Measurements from ENCODE around the gene ASPDH. TPM values are rescaled to one million over a fixed set of nuclear protein-coding genes. Genes with fewer than 3 reads are reported as not detected.

The ASPDH gene
- total RNA-seq, 4 donors from 2014 or later: not detected

GRCh38 chr19:50477751-50478515, 35.8 kb downstream of the ASPDH start:
- TF ChIP-seq, protein P1, sequence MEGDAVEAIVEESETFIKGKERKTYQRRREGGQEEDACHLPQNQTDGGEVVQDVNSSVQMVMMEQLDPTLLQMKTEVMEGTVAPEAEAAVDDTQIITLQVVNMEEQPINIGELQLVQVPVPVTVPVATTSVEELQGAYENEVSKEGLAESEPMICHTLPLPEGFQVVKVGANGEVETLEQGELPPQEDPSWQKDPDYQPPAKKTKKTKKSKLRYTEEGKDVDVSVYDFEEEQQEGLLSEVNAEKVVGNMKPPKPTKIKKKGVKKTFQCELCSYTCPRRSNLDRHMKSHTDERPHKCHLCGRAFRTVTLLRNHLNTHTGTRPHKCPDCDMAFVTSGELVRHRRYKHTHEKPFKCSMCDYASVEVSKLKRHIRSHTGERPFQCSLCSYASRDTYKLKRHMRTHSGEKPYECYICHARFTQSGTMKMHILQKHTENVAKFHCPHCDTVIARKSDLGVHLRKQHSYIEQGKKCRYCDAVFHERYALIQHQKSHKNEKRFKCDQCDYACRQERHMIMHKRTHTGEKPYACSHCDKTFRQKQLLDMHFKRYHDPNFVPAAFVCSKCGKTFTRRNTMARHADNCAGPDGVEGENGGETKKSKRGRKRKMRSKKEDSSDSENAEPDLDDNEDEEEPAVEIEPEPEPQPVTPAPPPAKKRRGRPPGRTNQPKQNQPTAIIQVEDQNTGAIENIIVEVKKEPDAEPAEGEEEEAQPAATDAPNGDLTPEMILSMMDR (IDR thresholded peaks at IDR 0.05; ENCODE audit: low read depth): no peak

- TF ChIP-seq, protein P1 (IDR thresholded peaks at IDR 0.05; ENCODE audit: low read depth): no peak
Measured at GRCh38 chr19:50476907-50477238, 36.8 kb downstream of the ASPDH start.

DNA sequence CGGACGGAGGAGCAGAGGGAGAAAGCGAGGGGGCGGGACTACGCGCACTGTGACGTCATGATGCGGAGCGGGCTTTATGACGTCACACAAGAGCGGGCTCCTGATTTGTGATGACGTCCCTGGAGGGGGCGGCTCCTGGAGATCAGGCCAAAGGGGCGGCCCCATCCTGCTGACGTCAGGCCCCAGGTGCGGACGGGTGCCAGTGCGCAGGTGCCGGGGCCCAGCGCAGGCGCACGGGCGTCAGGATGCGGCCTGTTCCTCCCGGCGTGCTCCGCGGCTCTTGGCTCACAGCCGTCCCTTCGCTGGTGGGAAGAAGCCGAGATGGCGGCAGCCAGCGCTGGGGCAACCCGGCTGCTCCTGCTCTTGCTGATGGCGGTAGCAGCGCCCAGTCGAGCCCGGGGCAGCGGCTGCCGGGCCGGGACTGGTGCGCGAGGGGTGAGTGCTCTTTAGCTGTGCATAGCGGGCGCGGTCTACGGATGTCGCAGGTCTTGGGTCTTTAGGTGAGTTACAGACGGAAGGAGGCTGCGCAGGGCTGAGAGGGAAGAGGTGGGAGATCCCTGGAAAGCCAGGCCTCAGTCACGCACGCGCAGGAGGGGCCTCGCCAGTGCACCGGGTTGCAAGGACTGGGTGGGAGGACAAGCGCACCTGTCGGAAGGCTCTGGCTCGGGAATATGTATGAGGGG, 37.3 kb downstream of the ASPDH start, which contains the start of the genes EMC10 and GARIN5A:
EMC10 (plus strand) TSS at position 284 of the 683 bp plus-strand sequence; CDS start at position 322, 38 bp downstream.
GARIN5A (minus strand) TSS at position 625 of the 683 bp plus-strand sequence; CDS start at position 165, 460 bp downstream.
- TF ChIP-seq, protein P1 (IDR thresholded peaks at IDR 0.05; ENCODE audit: low read depth): no peak

DNA sequence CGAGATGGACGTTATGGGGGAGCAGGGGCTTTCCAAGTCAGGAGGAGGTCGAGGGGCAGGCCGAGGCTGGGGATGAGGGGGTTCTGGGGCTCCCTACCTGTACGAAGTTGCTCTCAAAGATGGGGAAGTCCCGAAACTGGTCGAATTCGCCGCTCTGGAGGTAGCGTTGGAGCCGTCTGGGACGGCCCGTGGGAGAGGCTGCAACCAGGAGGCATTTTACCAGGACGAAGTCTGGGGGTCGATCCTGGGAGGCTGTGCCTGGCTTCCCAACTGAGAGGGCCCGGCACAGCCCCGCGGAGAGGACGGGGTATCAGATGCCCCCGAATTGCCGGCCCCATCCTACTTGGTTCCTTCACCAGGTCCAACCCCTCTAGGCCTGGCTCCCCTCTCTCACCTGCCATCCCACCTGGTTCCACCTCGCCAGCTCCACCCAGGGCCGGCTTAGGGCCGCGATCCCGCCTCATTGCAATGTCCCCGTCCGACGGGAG, 37.9 kb downstream of the ASPDH start:
- TF ChIP-seq, protein P1 (IDR thresholded peaks at IDR 0.05; ENCODE audit: low read depth): no peak

GRCh38 chr19:50475101-50475568, 38.6 kb downstream of the ASPDH start:
- TF ChIP-seq, protein P1 (IDR thresholded peaks at IDR 0.05; ENCODE audit: low read depth): no peak

GRCh38 chr19:50468818-50469217, 44.9 kb downstream of the ASPDH start:
- TF ChIP-seq, protein P1 (IDR thresholded peaks at IDR 0.05; ENCODE audit: low read depth): no peak

- TF ChIP-seq, protein P1 (IDR thresholded peaks at IDR 0.05; ENCODE audit: low read depth): no peak
Measured at GRCh38 chr19:50467566-50467965, 46.1 kb downstream of the ASPDH start.
